D341Med (cell line): ENCODE data around the gene AGTR1.

Experiments
- DNase-seq: peaks from one replicate; pipeline ENCODE4 v3.0.0; 2012; ENCODE audit warnings: low spot score

The AGTR1 gene

GRCh38 chr3:148697306-148698189 lies at the start of gene AGTR1:
TSS of gene AGTR1 (plus strand) at chr3:148697903. CDS start at chr3:148741036, 43,133 bp downstream.
- DNase-seq, result peak; percentile 61

- DNase-seq, result no peak
Observed at GRCh38 chr3:148648685-148649352, 48.9 kb upstream of the AGTR1 start.

GRCh38 chr3:148651549-148651948 lies 46.2 kb upstream of the AGTR1 start:
- DNase-seq, result no peak

- DNase-seq, result no peak
Observed at GRCh38 chr3:148654433-148654832, 43.3 kb upstream of the AGTR1 start.

GRCh38 chr3:148657470-148657869 lies 40.2 kb upstream of the AGTR1 start:
- DNase-seq, result no peak

GRCh38 chr3:148659512-148659911 lies 38.2 kb upstream of the AGTR1 start:
- no peak for DNase-seq

- no peak for DNase-seq
Observed at GRCh38 chr3:148680289-148680688, 17.4 kb upstream of the AGTR1 start.

GRCh38 chr3:148681080-148681479 lies 16.6 kb upstream of the AGTR1 start:
- no peak for DNase-seq

GRCh38 chr3:148682997-148683396 lies 14.7 kb upstream of the AGTR1 start:
- no peak for DNase-seq

GRCh38 chr3:148694116-148694515 lies 3.6 kb upstream of the AGTR1 start:
- DNase-seq, result no peak

- no peak for DNase-seq
Observed at GRCh38 chr3:148698190-148698810, 597 bp downstream of the AGTR1 start.

GRCh38 chr3:148705314-148705713 lies 7.6 kb downstream of the AGTR1 start:
- DNase-seq, result no peak

GRCh38 chr3:148707601-148708380 lies 10.1 kb downstream of the AGTR1 start:
- DNase-seq, result no peak

GRCh38 chr3:148708409-148708808 lies 10.7 kb downstream of the AGTR1 start:
- DNase-seq, result no peak

- DNase-seq, result no peak
Observed at GRCh38 chr3:148709560-148710253, 12.0 kb downstream of the AGTR1 start.

- no peak for DNase-seq
Observed at GRCh38 chr3:148710665-148711064, 13.0 kb downstream of the AGTR1 start.

- no peak for DNase-seq
Observed at GRCh38 chr3:148711981-148712666, 14.4 kb downstream of the AGTR1 start.

- DNase-seq, result no peak
Observed at GRCh38 chr3:148714521-148714920, 16.8 kb downstream of the AGTR1 start.

GRCh38 chr3:148716657-148717056 lies 19.0 kb downstream of the AGTR1 start:
- no peak for DNase-seq

GRCh38 chr3:148717885-148718561 lies 20.3 kb downstream of the AGTR1 start:
- no peak for DNase-seq
